ENCODE data around the gene RYR2.
"Not testable (repeated sequence)": the region's sequence is repeated elsewhere in the genome, so short reads cannot be mapped to it uniquely, and the experiment has no call there.

RYR2 gene

GRCh38 chr1:237568955-237569354, 527.0 kb downstream of the RYR2 start:
- no peak for DNase-seq (ENCODE audit: low read depth)

- DNase-seq (ENCODE audit: low read depth): no peak
Measured at GRCh38 chr1:237570530-237570929, 528.5 kb downstream of the RYR2 start.

DNA sequence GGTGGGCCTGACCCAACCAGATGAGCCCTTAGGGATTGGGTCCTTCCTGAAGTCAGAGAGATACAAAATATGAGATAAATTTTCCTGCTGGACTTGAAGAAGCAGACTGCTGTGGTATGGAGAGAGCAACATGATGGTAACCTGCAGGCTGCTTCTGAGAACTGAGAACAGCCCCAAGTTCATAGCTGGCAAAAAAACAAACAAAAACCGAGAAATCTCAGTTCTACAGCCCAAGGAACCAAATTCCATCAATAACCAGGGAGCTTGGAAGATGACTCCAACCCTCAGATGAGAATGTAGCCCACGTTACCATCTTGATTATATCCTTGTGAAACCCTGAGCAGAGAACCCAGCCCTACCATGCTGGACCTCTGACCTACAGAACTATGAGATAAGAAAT, 532.6 kb downstream of the RYR2 start:
- DNase-seq (ENCODE audit: low read depth): no peak

DNA sequence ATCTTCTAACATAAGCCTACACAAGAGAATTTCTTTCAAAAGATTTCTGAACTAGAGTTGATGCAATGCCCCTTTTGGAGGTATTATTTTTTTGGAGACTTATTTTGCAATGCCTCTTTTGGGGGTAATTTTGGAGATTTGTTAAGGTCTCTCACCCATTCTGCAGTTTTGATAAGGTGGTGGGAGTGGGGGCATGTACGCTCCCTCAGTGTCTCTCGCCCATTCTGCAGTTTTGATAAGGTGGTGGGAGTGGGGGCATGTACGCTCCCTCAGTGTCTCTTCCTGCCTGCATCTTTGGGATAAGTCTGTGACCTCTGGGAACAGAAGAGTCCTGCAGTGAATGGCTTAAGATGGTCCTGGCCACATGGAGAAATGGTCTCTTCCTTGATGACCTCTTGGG, 536.6 kb downstream of the RYR2 start:
- DNase-seq (ENCODE audit: low read depth): no peak

DNA sequence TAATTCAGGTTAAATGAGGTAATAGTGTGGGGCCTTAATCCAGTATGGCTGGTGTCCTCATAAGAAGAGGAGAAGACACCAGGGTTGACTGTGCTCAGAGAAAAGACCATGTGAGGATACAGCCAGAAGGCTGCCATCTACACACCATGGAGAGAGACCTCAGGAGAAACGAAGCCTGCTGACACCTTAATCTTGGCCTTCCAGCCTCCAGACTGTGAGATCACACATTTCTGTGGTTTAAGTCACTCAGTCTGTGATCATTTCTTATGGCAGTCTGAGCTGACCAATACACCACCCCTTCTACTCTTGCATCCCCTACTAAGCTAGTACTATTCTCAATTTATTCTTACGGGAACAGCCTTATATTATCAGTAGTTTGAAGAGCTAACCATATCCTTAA, 538.7 kb downstream of the RYR2 start:
- DNase-seq (ENCODE audit: low read depth): no peak

DNA sequence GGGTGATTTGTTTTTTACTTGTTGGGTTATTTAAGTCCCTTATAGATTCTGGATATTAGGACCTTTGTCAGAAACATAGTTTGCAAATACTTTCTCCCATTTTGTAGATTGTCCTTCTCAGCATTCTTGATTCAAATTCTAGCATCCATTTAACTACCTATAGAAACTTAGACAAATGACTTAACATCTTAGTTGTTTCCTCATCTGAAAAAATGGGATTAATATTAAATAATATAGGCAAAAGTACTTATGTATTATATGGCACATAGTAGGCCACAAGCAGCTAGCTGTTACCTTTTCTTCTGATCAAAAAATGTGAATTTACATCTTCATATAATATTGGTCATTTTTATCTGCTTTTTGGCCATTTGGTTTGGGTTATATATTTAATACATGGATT, 541.3 kb downstream of the RYR2 start:
- DNase-seq (ENCODE audit: low read depth): no peak

DNA sequence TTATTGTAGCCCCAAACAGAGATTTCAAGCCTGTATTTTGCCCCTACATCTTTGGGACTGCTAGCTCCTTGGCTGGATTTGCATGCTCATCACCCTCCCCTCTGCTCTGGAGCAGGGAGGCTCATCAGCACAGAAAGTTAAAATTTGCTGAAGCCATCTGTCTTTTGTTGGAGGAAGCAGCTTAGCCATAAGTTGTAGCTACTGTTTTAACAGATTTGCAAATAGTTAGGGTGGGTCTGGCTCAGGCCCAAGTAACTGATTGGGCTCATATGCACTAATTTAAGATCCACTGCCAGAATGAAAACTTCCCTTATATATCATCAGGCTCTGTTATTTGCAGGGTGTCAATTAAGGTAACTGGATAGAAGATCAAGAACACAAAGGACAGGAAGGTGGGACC, 541.8 kb downstream of the RYR2 start:
- no peak for DNase-seq (ENCODE audit: low read depth)

- DNase-seq (ENCODE audit: low read depth): no peak
Measured at GRCh38 chr1:237590386-237590785, 548.4 kb downstream of the RYR2 start.

- no peak for DNase-seq (ENCODE audit: low read depth)
Measured at GRCh38 chr1:237591353-237591752, 549.4 kb downstream of the RYR2 start.

- not testable (repeated sequence) for DNase-seq (ENCODE audit: low read depth)
Measured at GRCh38 chr1:237603036-237603568, 561.1 kb downstream of the RYR2 start.

GRCh38 chr1:237608433-237608832, 566.4 kb downstream of the RYR2 start:
- no peak for DNase-seq (ENCODE audit: low read depth)

DNA sequence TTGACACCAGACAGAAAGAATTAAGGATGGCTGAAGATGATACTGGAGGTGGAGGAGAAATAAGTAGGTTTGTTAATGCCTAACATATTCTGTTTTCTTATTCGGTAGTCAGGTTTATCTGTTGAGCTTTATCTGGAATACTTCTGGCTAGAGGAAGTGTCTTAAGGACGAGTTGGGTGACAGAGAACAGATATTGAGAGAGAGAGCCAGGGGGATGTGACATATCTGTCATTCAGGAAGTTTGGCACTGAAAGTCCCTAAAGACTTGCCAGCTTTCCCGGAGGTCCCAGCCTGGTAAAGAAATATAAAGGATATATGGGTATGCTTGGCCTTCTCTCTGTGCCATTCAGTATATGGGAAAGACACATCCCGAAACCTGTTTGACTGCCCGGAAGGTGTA, 568.2 kb downstream of the RYR2 start:
- DNase-seq (ENCODE audit: low read depth): no peak

DNA sequence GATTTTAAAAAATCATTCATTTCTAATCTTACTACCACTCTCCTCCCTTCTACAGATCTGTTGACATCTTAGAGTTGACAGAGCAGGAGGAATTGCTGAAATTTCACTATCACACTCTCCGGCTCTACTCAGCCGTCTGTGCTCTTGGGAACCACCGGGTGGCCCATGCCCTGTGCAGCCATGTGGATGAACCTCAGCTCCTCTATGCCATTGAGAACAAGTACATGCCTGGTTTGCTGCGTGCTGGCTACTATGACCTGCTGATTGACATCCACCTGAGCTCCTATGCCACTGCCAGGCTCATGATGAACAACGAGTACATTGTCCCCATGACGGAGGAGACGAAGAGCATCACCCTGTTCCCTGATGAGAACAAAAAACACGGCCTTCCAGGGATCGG, 572.0 kb downstream of the RYR2 start:
- no peak for DNase-seq (ENCODE audit: low read depth)

GRCh38 chr1:237619553-237619952, 577.6 kb downstream of the RYR2 start:
- DNase-seq (ENCODE audit: low read depth): no peak

DNA sequence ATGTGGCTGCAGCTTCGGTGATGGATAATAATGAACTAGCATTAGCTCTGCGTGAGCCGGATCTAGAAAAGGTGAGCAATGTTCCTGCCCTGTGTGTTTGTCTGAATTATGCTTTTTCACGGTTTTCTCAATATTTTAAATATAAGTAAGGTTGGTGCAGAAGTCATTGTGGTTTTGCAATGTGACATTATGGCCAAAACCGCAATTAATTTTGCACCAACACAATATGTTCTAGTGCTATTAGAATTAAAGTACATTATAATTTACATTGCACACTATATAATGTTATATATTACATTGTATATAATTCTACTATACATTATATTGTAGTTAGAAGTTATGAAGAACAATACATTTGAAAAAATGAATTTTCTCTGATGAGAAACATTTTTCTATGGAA, 592.9 kb downstream of the RYR2 start:
- no peak for DNase-seq (ENCODE audit: low read depth)

DNA sequence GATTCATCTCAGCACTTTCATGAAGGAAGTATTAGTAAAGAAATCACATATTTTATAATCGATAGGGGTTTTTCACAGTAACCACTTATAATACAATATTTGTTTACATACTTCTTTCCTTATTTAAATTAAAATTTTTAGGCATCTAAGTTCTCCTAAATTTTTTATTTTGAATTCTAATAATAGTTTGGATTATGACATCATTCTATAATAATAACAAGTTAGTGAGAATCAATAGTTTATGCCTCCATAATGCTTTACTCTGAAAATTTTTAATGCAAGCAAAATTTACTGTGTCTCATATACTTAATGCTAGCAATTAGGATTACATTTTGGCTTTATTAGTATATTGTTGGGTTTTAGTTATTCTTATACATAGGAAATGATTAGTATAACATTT, 596.6 kb downstream of the RYR2 start:
- no peak for DNase-seq (ENCODE audit: low read depth)

DNA sequence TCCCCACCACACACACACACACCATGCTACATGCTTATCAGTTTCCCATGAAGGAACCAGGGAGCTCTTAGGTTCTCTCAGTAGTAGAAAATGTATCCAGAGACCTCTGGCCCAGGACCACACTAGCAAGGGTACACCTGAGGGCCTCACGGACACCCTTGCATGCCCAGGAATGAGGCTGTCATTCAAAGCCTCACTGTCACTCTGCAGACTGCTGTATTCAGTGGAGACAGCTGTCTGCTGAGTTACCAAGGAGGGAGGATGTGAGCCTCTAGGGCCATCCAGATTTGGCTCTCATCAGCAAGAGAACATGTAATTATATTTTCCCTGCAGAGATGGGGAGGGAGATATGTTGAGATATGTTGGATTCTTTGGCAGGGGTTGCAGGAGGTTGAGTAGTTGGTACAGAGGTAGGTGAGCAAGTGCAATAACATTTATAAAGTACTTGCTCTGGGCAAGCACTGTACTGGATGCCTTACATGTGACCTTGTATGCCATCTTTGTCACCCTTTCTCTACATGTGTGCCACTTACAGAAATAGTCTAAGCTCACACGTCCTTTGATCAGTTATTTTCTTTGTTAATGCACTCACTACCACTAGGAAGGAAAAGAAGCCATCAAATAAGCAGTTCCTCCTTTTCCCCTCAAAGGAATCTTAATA, 598.2 kb downstream of the RYR2 start:
- no peak for DNase-seq (ENCODE audit: low read depth)

- DNase-seq (ENCODE audit: low read depth): no peak
Measured at GRCh38 chr1:237640966-237641365, 599.0 kb downstream of the RYR2 start.

DNA sequence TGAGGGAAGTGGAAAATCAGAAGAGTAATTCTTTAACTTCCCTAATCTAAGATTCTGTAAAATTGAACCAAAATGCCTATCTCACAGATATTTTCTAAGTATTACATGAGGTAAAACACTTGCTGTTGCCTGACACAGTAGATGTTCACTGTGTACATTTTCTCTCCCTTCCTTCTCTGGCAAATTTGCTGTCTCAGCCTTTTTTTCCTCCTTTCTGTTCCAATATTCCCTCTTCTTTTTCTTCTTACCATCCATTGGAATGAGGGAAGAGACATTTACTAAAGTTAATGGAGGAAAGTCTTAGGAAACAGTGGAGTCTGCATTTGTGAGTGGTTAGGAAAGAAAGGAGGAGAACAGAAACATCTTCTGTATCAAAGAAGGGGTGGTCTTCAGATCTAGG, 608.8 kb downstream of the RYR2 start:
- DNase-seq (ENCODE audit: low read depth): no peak

DNA sequence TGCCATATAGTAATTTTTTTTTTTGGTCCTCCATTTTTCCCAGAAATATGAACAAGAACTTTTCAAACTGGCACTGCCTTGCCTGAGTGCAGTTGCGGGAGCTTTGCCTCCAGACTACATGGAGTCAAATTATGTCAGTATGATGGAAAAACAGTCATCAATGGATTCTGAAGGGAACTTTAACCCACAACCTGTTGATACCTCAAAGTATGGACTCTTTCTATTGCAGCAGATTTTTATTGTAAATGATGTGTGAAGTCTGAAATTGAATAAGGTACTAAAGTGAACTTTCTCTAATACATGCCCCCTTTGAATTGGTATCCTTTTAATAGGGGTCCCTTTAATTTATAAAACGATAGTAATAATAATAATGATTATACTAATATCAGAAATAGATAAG, 613.8 kb downstream of the RYR2 start:
- DNase-seq (ENCODE audit: low read depth): no peak

DNA sequence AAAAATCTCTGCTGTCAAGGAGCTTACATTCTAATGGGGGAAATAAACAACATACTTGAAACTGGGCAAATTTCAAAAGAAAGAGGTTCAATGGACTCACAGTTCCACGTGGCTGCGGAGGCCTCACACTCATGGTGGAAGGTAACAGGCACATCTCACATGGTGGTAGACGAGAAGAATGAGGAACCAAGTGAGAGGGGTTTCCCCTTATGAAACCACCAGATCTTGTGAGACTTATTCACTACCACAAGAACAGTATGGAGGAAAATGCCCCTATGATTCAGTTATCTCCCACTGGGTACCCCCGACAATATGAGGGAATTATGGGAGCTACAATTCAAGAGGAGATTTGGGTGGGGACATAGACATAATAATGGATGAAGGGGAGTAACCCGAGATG, 622.4 kb downstream of the RYR2 start:
- DNase-seq (ENCODE audit: low read depth): no peak

DNA sequence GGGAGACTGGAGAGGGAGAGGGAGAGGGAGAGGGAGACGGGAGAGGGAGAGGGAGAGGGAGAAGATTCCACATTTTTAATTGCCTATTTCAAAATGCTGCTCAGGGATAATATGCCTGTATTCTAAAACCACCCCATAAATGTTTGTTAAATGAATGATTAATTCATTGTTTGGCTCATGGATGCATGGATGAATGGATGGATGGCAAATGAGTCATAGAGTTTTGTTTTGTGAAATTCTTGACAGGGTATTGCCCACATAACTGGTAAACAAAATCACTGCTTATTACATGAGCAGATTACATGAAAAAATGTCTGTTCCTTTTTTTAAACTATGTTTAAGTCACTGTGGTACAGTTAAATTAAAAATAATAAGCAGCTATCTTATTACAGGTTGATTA, 628.3 kb downstream of the RYR2 start:
- no peak for DNase-seq (ENCODE audit: low read depth)

GRCh38 chr1:237671262-237671661, 629.3 kb downstream of the RYR2 start:
- no peak for DNase-seq (ENCODE audit: low read depth)

DNA sequence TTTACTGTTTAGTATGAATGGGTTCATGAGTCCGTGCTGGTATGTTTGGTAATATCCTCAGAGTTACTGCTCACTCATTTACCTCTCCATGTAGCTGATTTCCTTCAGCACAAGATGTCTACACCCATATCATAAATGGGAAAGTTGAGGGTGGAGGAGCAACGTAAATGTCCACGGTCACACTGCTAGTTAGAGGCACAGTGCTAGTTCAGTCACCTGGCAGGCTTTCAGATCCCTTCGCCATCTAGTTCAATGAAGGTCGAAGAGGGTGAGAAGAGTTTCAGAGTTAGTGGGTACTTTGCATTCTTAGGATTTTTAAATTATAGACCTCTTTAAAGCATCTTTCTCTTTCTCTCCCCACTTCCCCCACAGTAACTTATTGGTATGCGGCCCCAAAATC, 630.0 kb downstream of the RYR2 start:
- no peak for DNase-seq (ENCODE audit: low read depth)

DNA sequence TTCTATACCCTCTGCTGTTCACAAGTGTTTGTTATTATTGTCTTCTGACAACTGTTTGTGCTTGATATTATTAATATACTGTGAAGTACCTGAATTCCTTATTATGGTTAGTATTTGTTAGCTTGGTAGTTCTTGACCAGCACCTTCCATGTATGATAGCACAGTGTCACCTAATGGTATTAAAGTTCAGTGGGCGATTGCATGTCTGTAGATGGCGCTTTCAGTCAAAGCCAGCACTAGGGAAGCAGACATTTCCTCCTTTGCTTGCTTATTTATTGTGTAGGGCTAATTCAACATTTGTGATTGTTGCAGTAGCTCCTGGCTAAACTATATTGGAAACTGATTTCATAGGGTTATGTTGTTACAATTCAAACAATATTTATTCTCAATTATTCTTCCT, 630.8 kb downstream of the RYR2 start:
- DNase-seq (ENCODE audit: low read depth): no peak
